ENCODE results near the gene MICALL2. TPM values are rescaled to one million over a fixed set of nuclear protein-coding genes. Genes with fewer than 3 reads are reported as not detected.

Gene MICALL2
- total RNA-seq, 1 experiment from 2014 or later = not detected

- H3K4me2 ChIP-seq (ENCODE audit: low read depth, low read length, poor library complexity, severe bottlenecking) = no peak overlapping the region
- peaks cover 29% of the 10 kb centered on the region for H3K79me2 ChIP-seq (ENCODE audit: low read length)
- no peak overlapping the region for H3K4me3 ChIP-seq (ENCODE audit: low read length)
- H2AFZ ChIP-seq (ENCODE audit: low read length) = no peak overlapping the region
- no peaks in the 10 kb centered on the region for H3K9me3 ChIP-seq (ENCODE audit: low read length)
- H3K36me3 ChIP-seq (ENCODE audit: insufficient read depth, low read length) = no peaks in the 10 kb centered on the region
- DNase-seq = no peak
- no peaks in the 10 kb centered on the region for H3K27me3 ChIP-seq (ENCODE audit: low read length)
- H3K4me1 ChIP-seq (ENCODE audit: low read length) = peaks cover 22% of the 10 kb centered on the region
- no peaks in the 10 kb centered on the region for H3K9me2 ChIP-seq (replicated peaks; ENCODE audit: insufficient read depth, low read length)
- H4K20me1 ChIP-seq (ENCODE audit: insufficient read depth, low read depth, low read length) = peaks cover 19% of the 10 kb centered on the region
- no peak overlapping the region for H3K27ac ChIP-seq (ENCODE audit: low read length)
- H3K9ac ChIP-seq (ENCODE audit: low read length) = no peak overlapping the region
Measured at GRCh38 chr7:1500064-1500807, 41.0 kb upstream of the MICALL2 start.

DNA sequence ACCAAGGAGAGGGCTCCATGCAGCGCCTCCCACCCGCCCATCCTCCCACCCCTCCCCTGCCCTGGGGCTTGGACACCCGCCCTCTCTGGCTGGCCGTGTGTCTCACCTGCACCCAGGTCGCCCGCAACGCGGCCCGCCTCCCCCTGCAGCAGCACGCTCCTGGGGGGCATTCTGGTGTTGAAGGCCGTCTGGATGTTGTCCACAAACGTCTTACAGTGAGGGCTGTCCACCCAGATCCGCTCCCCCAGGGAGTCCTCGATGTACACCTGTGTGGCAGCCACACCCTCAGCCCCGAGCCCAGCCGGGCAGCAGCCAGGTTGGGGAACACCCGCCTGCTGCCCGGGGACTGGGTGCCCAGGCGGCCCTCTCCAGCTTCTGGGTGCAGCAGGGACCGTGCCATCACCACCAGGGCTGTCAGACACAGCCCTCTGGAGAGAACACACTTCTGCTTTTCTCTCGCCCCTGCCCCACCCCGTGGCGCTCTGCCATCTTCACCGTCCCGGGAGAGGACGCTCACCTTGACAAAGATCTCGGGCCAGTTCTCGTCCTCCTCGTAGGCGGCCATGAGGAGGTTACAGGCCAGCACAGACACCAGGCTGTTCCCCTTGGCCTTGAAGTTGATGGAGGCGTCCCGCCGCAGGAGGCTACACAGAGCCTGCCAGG is 40.2 kb upstream of the MICALL2 start:
- DNase-seq = no peak
- Histone ChIP-seq H3K36me3 (ENCODE audit: insufficient read depth, low read length) (no peaks in the 10 kb centered on the region; the same call in 1 of the 2 replicates), H3K4me3 (ENCODE audit: low read length) (no peak overlapping the region), H3K4me2 (ENCODE audit: low read depth, low read length, poor library complexity, severe bottlenecking) (no peak overlapping the region), H3K27me3 (ENCODE audit: low read length) (no peaks in the 10 kb centered on the region), H2AFZ (ENCODE audit: low read length) (no peak overlapping the region), H3K27ac (ENCODE audit: low read length) (no peak overlapping the region), H3K9me3 (ENCODE audit: low read length) (no peaks in the 10 kb centered on the region), H3K9ac (ENCODE audit: low read length) (no peak overlapping the region), H3K4me1 (ENCODE audit: low read length) (peaks cover 19% of the 10 kb centered on the region), H3K9me2 (replicated peaks; ENCODE audit: insufficient read depth, low read length) (no peaks in the 10 kb centered on the region), H4K20me1 (ENCODE audit: insufficient read depth, low read depth, low read length) (peaks cover 19% of the 10 kb centered on the region), H3K79me2 (ENCODE audit: low read length) (peaks cover 29% of the 10 kb centered on the region)

- Histone ChIP-seq H3K79me2 (ENCODE audit: low read length) (peaks cover 24% of the 10 kb centered on the region), H3K36me3 (ENCODE audit: insufficient read depth, low read length) (no peaks in the 10 kb centered on the region; the same call in 1 of the 2 replicates), H3K9ac (ENCODE audit: low read length) (no peak overlapping the region), H3K9me3 (ENCODE audit: low read length) (no peaks in the 10 kb centered on the region), H3K27ac (ENCODE audit: low read length) (no peak overlapping the region), H3K27me3 (ENCODE audit: low read length) (no peaks in the 10 kb centered on the region), H3K4me2 (ENCODE audit: low read depth, low read length, poor library complexity, severe bottlenecking) (no peak overlapping the region), H3K4me1 (ENCODE audit: low read length) (peaks cover 19% of the 10 kb centered on the region), H2AFZ (ENCODE audit: low read length) (no peak overlapping the region), H3K9me2 (replicated peaks; ENCODE audit: insufficient read depth, low read length) (no peaks in the 10 kb centered on the region), H4K20me1 (ENCODE audit: insufficient read depth, low read depth, low read length) (peaks cover 16% of the 10 kb centered on the region), H3K4me3 (ENCODE audit: low read length) (no peak overlapping the region)
- DNase-seq = no peak
Measured at GRCh38 chr7:1498370-1499305, 39.4 kb upstream of the MICALL2 start.

DNA sequence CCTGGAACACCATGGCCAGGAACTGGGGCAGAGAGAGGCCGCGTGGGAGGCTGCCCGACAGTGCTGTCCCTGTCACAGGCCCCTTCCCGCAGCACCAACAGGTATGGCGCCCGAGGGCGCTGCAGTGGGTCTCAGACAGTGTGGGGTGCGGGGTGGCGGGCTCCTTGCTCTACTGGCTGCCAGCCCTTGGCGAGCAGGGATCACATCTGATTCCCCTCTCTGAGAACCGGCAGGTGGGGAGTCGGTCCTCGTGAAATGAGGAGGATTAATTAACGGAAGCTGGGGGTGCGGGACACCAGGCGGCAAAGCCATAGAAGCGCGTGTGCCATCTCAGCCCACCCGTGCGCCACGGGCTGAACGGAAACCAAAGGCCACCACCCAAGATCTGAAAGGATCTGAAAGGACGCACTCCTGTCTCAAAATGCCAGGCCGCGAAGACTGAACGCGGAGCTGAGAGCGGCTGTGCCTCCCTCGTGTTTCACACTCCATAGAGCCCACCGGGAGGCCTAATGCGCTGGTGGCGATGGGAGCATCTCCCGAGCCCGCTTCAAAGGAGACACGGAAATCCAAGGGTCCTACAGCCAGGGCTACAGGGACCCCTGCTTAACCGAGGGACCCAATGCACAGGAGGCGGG is 38.1 kb upstream of the MICALL2 start:
- H3K36me3 ChIP-seq (ENCODE audit: insufficient read depth, low read length) = no peaks in the 10 kb centered on the region; the same call in 1 of the 2 replicates

GRCh38 chr7:1496531-1497292 is 37.4 kb upstream of the MICALL2 start:
- Histone ChIP-seq H3K27ac (ENCODE audit: low read length) (no peak overlapping the region), H4K20me1 (ENCODE audit: insufficient read depth, low read depth, low read length) (no peaks in the 10 kb centered on the region), H3K27me3 (ENCODE audit: low read length) (no peaks in the 10 kb centered on the region), H3K9me2 (replicated peaks; ENCODE audit: insufficient read depth, low read length) (no peaks in the 10 kb centered on the region), H3K9me3 (ENCODE audit: low read length) (no peaks in the 10 kb centered on the region), H3K4me2 (ENCODE audit: low read depth, low read length, poor library complexity, severe bottlenecking) (no peak overlapping the region), H3K36me3 (ENCODE audit: insufficient read depth, low read length) (no peaks in the 10 kb centered on the region; the same call in 1 of the 2 replicates), H3K4me1 (ENCODE audit: low read length) (peaks cover 1% of the 10 kb centered on the region), H3K79me2 (ENCODE audit: low read length) (peaks cover 5% of the 10 kb centered on the region; the same call in 1 of the 2 replicates), H3K9ac (ENCODE audit: low read length) (no peak overlapping the region), H3K4me3 (ENCODE audit: low read length) (no peak overlapping the region), H2AFZ (ENCODE audit: low read length) (no peak overlapping the region)
- no peak for DNase-seq

More for the DNA sequence above, 38.1 kb upstream of the MICALL2 start:
- H3K9me3 ChIP-seq (ENCODE audit: low read length) = no peaks in the 10 kb centered on the region
- DNase-seq = no peak
- H4K20me1 ChIP-seq (ENCODE audit: insufficient read depth, low read depth, low read length) = peaks cover 4% of the 10 kb centered on the region; the same call in 1 of the 2 replicates
- H3K79me2 ChIP-seq (ENCODE audit: low read length) = peaks cover 12% of the 10 kb centered on the region
- no peak overlapping the region for H3K27ac ChIP-seq (ENCODE audit: low read length)
- peaks cover 8% of the 10 kb centered on the region for H3K4me1 ChIP-seq (ENCODE audit: low read length)
- H3K9me2 ChIP-seq (replicated peaks; ENCODE audit: insufficient read depth, low read length) = no peaks in the 10 kb centered on the region
- no peak overlapping the region for H2AFZ ChIP-seq (ENCODE audit: low read length)
- no peaks in the 10 kb centered on the region for H3K27me3 ChIP-seq (ENCODE audit: low read length)
- H3K9ac ChIP-seq (ENCODE audit: low read length) = no peak overlapping the region
- no peak overlapping the region for H3K4me2 ChIP-seq (ENCODE audit: low read depth, low read length, poor library complexity, severe bottlenecking)
- H3K4me3 ChIP-seq (ENCODE audit: low read length) = no peak overlapping the region

GRCh38 chr7:1495564-1496242 is 36.4 kb upstream of the MICALL2 start:
- no peaks in the 10 kb centered on the region; the same call in none of the 2 replicates for H3K36me3 ChIP-seq (ENCODE audit: insufficient read depth, low read length)
- no peak overlapping the region for H2AFZ ChIP-seq (ENCODE audit: low read length)
- no peaks in the 10 kb centered on the region for H3K9me2 ChIP-seq (replicated peaks; ENCODE audit: insufficient read depth, low read length)
- H3K4me1 ChIP-seq (ENCODE audit: low read length) = no peaks in the 10 kb centered on the region
- H3K27ac ChIP-seq (ENCODE audit: low read length) = no peak overlapping the region
- H3K9ac ChIP-seq (ENCODE audit: low read length) = no peak overlapping the region
- DNase-seq = no peak
- H3K9me3 ChIP-seq (ENCODE audit: low read length) = no peaks in the 10 kb centered on the region
- H4K20me1 ChIP-seq (ENCODE audit: insufficient read depth, low read depth, low read length) = no peaks in the 10 kb centered on the region
- no peak overlapping the region for H3K4me2 ChIP-seq (ENCODE audit: low read depth, low read length, poor library complexity, severe bottlenecking)
- no peaks in the 10 kb centered on the region for H3K79me2 ChIP-seq (ENCODE audit: low read length)
- no peaks in the 10 kb centered on the region for H3K27me3 ChIP-seq (ENCODE audit: low read length)
- no peak overlapping the region for H3K4me3 ChIP-seq (ENCODE audit: low read length)

Data from Karpas-422 (cell line).